Natural killer cell treated with Interleukin-12 subunit alpha and Interleukin-12 subunit beta and Interleukin-15 and Interleukin-18, amount 100 ng/mL, for 72 hours (primary cell): Measurements from ENCODE around the gene ZPBP2. TPM values are rescaled to one million over a fixed set of nuclear protein-coding genes. Genes with fewer than 3 reads are reported as not detected.

Experiments used
- ATAC-seq, 2 donors: fragments of 150-1000 bp; cut with Tn5 transposase in 1 of 2; sonication (Bioruptor Pico), chemical (Tn5 transposase) in 1 of 2; 2 replicates each; pipeline ENCODE4 v1.10.0; 2021
- DNase-seq: peaks from one replicate; pipeline ENCODE4 v3.0.0; 2022; ENCODE audit warnings: low spot score
- H3K27ac Mint-ChIP-seq, 2 donors: 1 replicate in 1 of 2; 2 replicates in 1 of 2; pipeline ENCODE4 v1.8.0; 2022; ENCODE audit warnings: mixed read lengths in 2 of 2, mild to moderate bottlenecking in 1 of 2, moderate library complexity in 1 of 2
- H3K27me3 Mint-ChIP-seq, 2 donors: 1 replicate in 1 of 2; 2 replicates in 1 of 2; pipeline ENCODE4 v1.8.0; 2022; ENCODE audit warnings: mixed read lengths in 2 of 2
- H3K36me3 Mint-ChIP-seq: one replicate; pipeline ENCODE4 v1.8.0; 2022; ENCODE audit warnings: mixed read lengths
- H3K4me1 Mint-ChIP-seq, 2 donors: 1 replicate in 1 of 2; 2 replicates in 1 of 2; pipeline ENCODE4 v1.8.0; 2022; ENCODE audit warnings: low read depth in 2 of 2, mixed read lengths in 2 of 2, mild to moderate bottlenecking in 1 of 2
- H3K4me3 Mint-ChIP-seq: one replicate; pipeline ENCODE4 v1.8.0; 2022; ENCODE audit warnings: mixed read lengths
- H3K9me3 Mint-ChIP-seq: 2 replicates; pipeline ENCODE4 v1.8.0; 2022; ENCODE audit warnings: mixed read lengths
- total RNA-seq, 2 donors: library from RNA; stranded (reverse); gene quantifications; one replicate each; pipeline ENCODE4 v1.2.3, GENCODE V29; 2022

The ZPBP2 gene
- total RNA-seq, 2 donors from 2014 or later: not detected

DNA sequence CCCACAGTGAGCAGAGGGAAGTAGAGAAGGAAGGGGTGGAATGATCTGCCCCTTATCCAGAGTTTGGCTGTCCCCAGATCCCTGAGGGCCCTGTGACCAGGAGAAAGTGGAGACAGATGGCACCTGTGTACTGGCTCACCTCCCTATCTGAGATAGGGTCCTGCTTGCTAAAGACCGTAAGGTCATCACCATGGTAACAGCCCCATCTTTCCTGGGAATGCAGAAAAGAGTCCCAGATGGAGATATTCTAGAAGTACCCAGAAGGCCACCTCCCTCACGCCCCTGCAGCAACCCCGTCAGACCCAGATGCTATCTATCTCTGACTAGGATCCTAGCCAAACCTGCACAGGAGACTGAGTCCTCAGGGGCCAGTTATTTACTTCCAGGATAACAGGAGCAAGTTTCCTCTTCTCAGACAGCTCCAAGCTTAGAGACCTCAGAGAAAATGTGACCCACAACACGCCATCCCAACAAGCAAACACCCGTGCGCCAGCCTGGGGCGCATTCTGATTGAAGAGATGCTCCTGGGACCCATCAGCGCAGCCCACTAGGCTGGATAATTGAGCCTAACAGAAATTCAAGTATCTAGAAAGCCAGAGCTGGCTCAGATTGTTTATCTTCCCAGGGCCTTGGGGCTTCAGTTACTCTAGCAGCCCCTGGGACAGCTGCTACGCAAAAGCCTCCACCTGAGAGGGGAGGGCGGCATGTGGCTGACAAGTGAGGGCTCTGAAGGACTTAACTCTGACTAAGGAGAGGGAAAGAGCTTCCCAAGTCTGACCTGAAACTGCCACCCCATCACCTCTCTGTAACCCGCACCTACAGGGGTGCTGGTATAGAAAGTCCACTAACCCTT lies 57.5 kb downstream of the ZPBP2 start:
- H3K9me3 Mint-ChIP-seq: no peaks in the 10 kb centered on the region
- H3K27me3 Mint-ChIP-seq: no peaks in the 10 kb centered on the region
- ATAC-seq (no peak), DNase-seq (no peak)
- H3K36me3 Mint-ChIP-seq: no peaks in the 10 kb centered on the region
- H3K4me3 Mint-ChIP-seq: peak overlapping the region; percentile 96
- H3K27ac Mint-ChIP-seq: peak overlapping the region; percentile 90
- H3K4me1 Mint-ChIP-seq: peaks cover 62 to 65% of the 10 kb centered on the region in 2 donors

DNA sequence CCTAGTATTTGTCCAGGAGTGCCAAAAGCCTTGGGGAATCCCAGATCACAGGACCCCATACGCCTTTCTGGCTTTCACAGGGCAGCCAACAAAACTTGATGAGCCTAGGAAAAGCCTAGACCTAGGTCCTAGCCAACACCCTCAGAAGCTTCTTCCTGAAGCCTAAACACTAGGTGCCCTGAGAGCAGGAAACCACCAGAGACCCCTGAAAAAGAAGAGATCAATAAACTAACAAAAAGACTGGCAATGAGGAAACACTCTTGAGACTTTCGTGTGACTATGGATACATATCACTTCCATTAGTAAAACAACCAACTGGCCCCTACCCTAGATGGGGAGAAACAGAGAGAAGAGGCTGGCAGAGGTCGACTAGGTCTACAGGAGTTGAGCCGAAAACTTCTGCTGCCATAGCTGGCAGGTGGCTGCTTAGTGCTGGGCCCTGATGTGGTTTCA lies 58.2 kb downstream of the ZPBP2 start:
- no peak for ATAC-seq
- H3K4me1 Mint-ChIP-seq: peaks cover 57 to 60% of the 10 kb centered on the region in 2 donors

DNA sequence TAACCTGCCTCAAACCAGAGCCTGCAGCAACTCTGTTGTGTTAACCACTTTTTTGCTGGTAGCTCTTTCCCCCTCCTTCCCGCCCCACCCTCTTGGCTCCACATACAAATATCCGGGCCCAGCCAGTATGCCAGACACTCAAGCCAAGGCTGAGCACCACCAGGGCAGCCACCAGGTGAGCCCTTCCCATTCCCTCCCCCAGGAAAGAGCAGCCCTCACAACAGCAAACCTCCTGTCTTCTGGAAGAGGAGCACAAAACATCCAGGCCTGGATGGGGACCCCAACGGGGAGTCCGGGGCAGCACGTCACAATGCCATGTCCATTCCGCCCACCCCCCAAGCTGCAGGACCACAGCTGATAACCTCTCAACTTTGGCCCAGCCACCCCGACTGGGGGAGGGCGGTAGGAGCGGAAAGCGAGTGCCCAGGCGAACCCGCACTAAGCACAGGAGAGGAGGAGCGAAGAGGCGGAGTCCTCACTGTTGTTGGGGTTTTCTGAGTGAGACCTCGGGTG lies 58.6 kb downstream of the ZPBP2 start:
- H3K36me3 Mint-ChIP-seq: no peaks in the 10 kb centered on the region
- peak; percentile 72 to 73 for ATAC-seq
- peaks cover 52 to 56% of the 10 kb centered on the region in 2 donors for H3K4me1 Mint-ChIP-seq

More for the DNA sequence above, 58.2 kb downstream of the ZPBP2 start:
- peak overlapping the region; percentile 96 for H3K4me3 Mint-ChIP-seq
- H3K36me3 Mint-ChIP-seq: no peaks in the 10 kb centered on the region
- H3K27me3 Mint-ChIP-seq: no peaks in the 10 kb centered on the region
- H3K27ac Mint-ChIP-seq: peak overlapping the region; percentile 90
- DNase-seq: no peak
- H3K9me3 Mint-ChIP-seq: no peaks in the 10 kb centered on the region

More for the DNA sequence above, 58.6 kb downstream of the ZPBP2 start:
- peak; percentile 80 for DNase-seq
- H3K9me3 Mint-ChIP-seq: no peaks in the 10 kb centered on the region
- peak overlapping the region; percentile 90 for H3K27ac Mint-ChIP-seq
- no peaks in the 10 kb centered on the region for H3K27me3 Mint-ChIP-seq
- H3K4me3 Mint-ChIP-seq: peak overlapping the region; percentile 96

Other genes with a start within 250 kb of the ZPBP2 start
- not detected for gene PPP1R1B, start 241.2 kb upstream of the ZPBP2 start, total RNA-seq
- 100 to 1,000 TPM in 1 of 2 donors, 10 to 100 TPM in 1; 97.9 to 139 TPM for gene STARD3, start 231.1 kb upstream of the ZPBP2 start, total RNA-seq
- 1 to 10 TPM; 2.1 to 2.5 TPM for gene TCAP, start 202.9 kb upstream of the ZPBP2 start, total RNA-seq
- gene PNMT, start 199.7 kb upstream of the ZPBP2 start, total RNA-seq: not detected
- 10 to 100 TPM in 1 of 2 donors, 1 to 10 TPM in 1; 8.8 to 13.7 TPM for gene PGAP3, start 180.1 kb upstream of the ZPBP2 start, total RNA-seq
- gene ERBB2, start 168.1 kb upstream of the ZPBP2 start, total RNA-seq: 1 to 10 TPM; 3.8 to 9.5 TPM
- gene MIEN1, start 137.7 kb upstream of the ZPBP2 start, total RNA-seq: 10 to 100 TPM; 56.3 to 64.6 TPM
- under 1 TPM in 1 of 2 donors, not detected in 1; 0.36 TPM for gene GRB7, start 130.3 kb upstream of the ZPBP2 start, total RNA-seq
- gene IKZF3, start 3.9 kb upstream of the ZPBP2 start, total RNA-seq: 10 to 100 TPM; 65.5 to 80.9 TPM
- 10 to 100 TPM; 39.0 to 54.1 TPM for gene GSDMB, start 50.4 kb downstream of the ZPBP2 start, total RNA-seq
- gene ORMDL3, start 59.4 kb downstream of the ZPBP2 start, total RNA-seq: 100 to 1,000 TPM in 1 of 2 donors, 10 to 100 TPM in 1; 94.2 to 124 TPM
- gene LRRC3C, start 59.5 kb downstream of the ZPBP2 start, total RNA-seq: not detected
- 1 to 10 TPM in 1 of 2 donors, under 1 TPM in 1; 0.24 to 1.1 TPM for gene GSDMA, start 94.8 kb downstream of the ZPBP2 start, total RNA-seq
- 100 to 1,000 TPM; 148 to 163 TPM for gene PSMD3, start 112.6 kb downstream of the ZPBP2 start, total RNA-seq
- gene CSF3, start 147.2 kb downstream of the ZPBP2 start, total RNA-seq: under 1 TPM in 1 of 2 donors, not detected in 1; 0.78 TPM
- gene MED24, start 186.2 kb downstream of the ZPBP2 start, total RNA-seq: 100 to 1,000 TPM in 1 of 2 donors, 10 to 100 TPM in 1; 91.5 to 147 TPM
- 10 to 100 TPM in 1 of 2 donors, 1 to 10 TPM in 1; 4.9 to 10.9 TPM for gene THRA, start 194.8 kb downstream of the ZPBP2 start, total RNA-seq
- 1 to 10 TPM; 1.4 to 5.4 TPM for gene NR1D1, start 232.4 kb downstream of the ZPBP2 start, total RNA-seq